Mesendoderm (in vitro differentiated cells): ENCODE results near the gene ZBTB43.

Experiments
- DNase-seq: peaks from one replicate; pipeline ENCODE4 v3.0.0; 2013
- H2AK5ac ChIP-seq: 2 replicates; pipeline ENCODE4 v1.6.1; 2013; ENCODE audit warnings: low read length, inconsistent platforms
- H2BK120ac ChIP-seq: 2 replicates; pipeline ENCODE4 v1.6.1; 2013; ENCODE audit warnings: low read depth, mild to moderate bottlenecking, low read length, moderate library complexity, mixed read lengths
- H2BK15ac ChIP-seq: replicated peaks from 2 replicates; pipeline ENCODE4 v1.6.1; 2013; ENCODE audit warnings: low read depth, mild to moderate bottlenecking, moderate library complexity
- H2BK5ac ChIP-seq: 2 replicates; pipeline ENCODE4 v1.6.1; 2013; ENCODE audit warnings: low read length, inconsistent platforms
- H3K18ac ChIP-seq: 2 replicates; pipeline ENCODE4 v1.6.1; 2013; ENCODE audit warnings: mild to moderate bottlenecking, low read length, mixed read lengths
- H3K23ac ChIP-seq: one replicate; pipeline ENCODE4 v1.6.1; 2013; ENCODE audit warnings: low read length
- H3K27ac ChIP-seq: 2 replicates; pipeline ENCODE4 v1.5.1; 2013; ENCODE audit warnings: low read depth, mild to moderate bottlenecking, inconsistent platforms, low read length, moderate library complexity
- H3K27me3 ChIP-seq: 2 replicates; pipeline ENCODE4 v1.6.1; 2013; ENCODE audit warnings: low read length, control low read depth, mild to moderate bottlenecking, inconsistent platforms; ENCODE audit not compliant: insufficient read depth, poor library complexity
- H3K36me3 ChIP-seq: 2 replicates; pipeline ENCODE4 v1.6.1; 2013; ENCODE audit warnings: low read length, inconsistent platforms; ENCODE audit not compliant: control insufficient read depth, insufficient read depth
- H3K4ac ChIP-seq: one replicate; pipeline ENCODE4 v1.6.1; 2013; ENCODE audit warnings: low read depth, mild to moderate bottlenecking, low read length, moderate library complexity
- H3K4me1 ChIP-seq: 2 replicates; pipeline ENCODE4 v1.6.1; 2013; ENCODE audit warnings: low read depth, low read length, inconsistent platforms; ENCODE audit not compliant: control insufficient read depth
- H3K4me2 ChIP-seq: 2 replicates; pipeline ENCODE4 v1.6.1; 2013; ENCODE audit warnings: low read length
- H3K4me3 ChIP-seq: 2 replicates; pipeline ENCODE4 v1.5.1; 2013; ENCODE audit warnings: mild to moderate bottlenecking, low read length
- H3K56ac ChIP-seq: one replicate; pipeline ENCODE4 v1.6.1; 2013; ENCODE audit warnings: low read length
- H3K79me1 ChIP-seq: 2 replicates; pipeline ENCODE4 v1.6.1; 2013; ENCODE audit warnings: low read length, inconsistent platforms
- H3K79me2 ChIP-seq: 2 replicates; pipeline ENCODE4 v1.6.1; 2013; ENCODE audit warnings: mild to moderate bottlenecking, low read length; ENCODE audit not compliant: control insufficient read depth, insufficient read depth
- H3K9ac ChIP-seq: 2 replicates; pipeline ENCODE4 v1.6.1; 2013; ENCODE audit warnings: low read length, inconsistent platforms
- H4K5ac ChIP-seq: one replicate; pipeline ENCODE4 v1.6.1; 2013; ENCODE audit warnings: low read length
- H4K8ac ChIP-seq: one replicate; pipeline ENCODE4 v1.6.1; 2013; ENCODE audit warnings: low read depth, mild to moderate bottlenecking, control low read depth, low read length, moderate library complexity
- WGBS: extraction: QIAGEN DNeasy Blood & Tissue Kit; methylation state at CpG from one replicate; pipeline ENCODE4 v1.1.7; 2013; ENCODE audit warnings: low lambda C conversion rate, missing lambda C conversion rate; ENCODE audit not compliant: insufficient coverage; ENCODE audit errors: extremely low coverage; 5-methylcytosine and 5-hydroxymethylcytosine counted together

ZBTB43 gene

GRCh38 chr9:126761274-126761673, 43.6 kb upstream of the ZBTB43 start:
- no peak overlapping the region for H2BK15ac ChIP-seq
- no peak overlapping the region for H2BK120ac ChIP-seq
- no peak overlapping the region for H4K5ac ChIP-seq
- no peak overlapping the region for H3K4me2 ChIP-seq
- no CpG with 5 or more reads among the region's 8 CpGs for WGBS
- no peak overlapping the region for H3K4ac ChIP-seq
- H3K9ac ChIP-seq: no peak overlapping the region
- no peaks in the 10 kb centered on the region for H3K27me3 ChIP-seq
- no peaks in the 10 kb centered on the region for H3K79me2 ChIP-seq
- no peak overlapping the region for H2BK5ac ChIP-seq
- no peak for DNase-seq
- no peaks in the 10 kb centered on the region for H3K36me3 ChIP-seq
- H3K56ac ChIP-seq: no peak overlapping the region
- no peak overlapping the region for H3K18ac ChIP-seq
- no peak overlapping the region for H4K8ac ChIP-seq
- H3K4me3 ChIP-seq: no peak overlapping the region
- no peak overlapping the region for H3K23ac ChIP-seq
- H3K27ac ChIP-seq: no peak overlapping the region
- H2AK5ac ChIP-seq: no peak overlapping the region
- no peaks in the 10 kb centered on the region for H3K79me1 ChIP-seq
- H3K4me1 ChIP-seq: no peaks in the 10 kb centered on the region

GRCh38 chr9:126763130-126763764, 41.6 kb upstream of the ZBTB43 start:
- Histone ChIP-seq H2BK15ac (no peak overlapping the region), H4K5ac (no peak overlapping the region), H3K79me2 (no peaks in the 10 kb centered on the region), H3K27me3 (no peaks in the 10 kb centered on the region), H3K79me1 (no peaks in the 10 kb centered on the region), H3K4me1 (no peaks in the 10 kb centered on the region), H3K18ac (no peak overlapping the region), H4K8ac (no peak overlapping the region), H3K27ac (no peak overlapping the region), H3K9ac (no peak overlapping the region), H3K36me3 (no peaks in the 10 kb centered on the region), H3K23ac (no peak overlapping the region), H3K4ac (no peak overlapping the region), H2BK5ac (no peak overlapping the region), H3K56ac (no peak overlapping the region), H2BK120ac (no peak overlapping the region), H3K4me2 (no peak overlapping the region), H3K4me3 (no peak overlapping the region), H2AK5ac (no peak overlapping the region)
- peak; percentile 70 for DNase-seq
- WGBS: no CpG with 5 or more reads among the region's 7 CpGs

- no peak overlapping the region for H3K4me2 ChIP-seq
- no peaks in the 10 kb centered on the region for H3K79me1 ChIP-seq
- H4K5ac ChIP-seq: no peak overlapping the region
- no peak overlapping the region for H2AK5ac ChIP-seq
- no peak overlapping the region for H2BK15ac ChIP-seq
- no peak overlapping the region for H2BK120ac ChIP-seq
- no peaks in the 10 kb centered on the region for H3K79me2 ChIP-seq
- H3K23ac ChIP-seq: no peak overlapping the region
- WGBS: no CpG with 5 or more reads among the region's 14 CpGs
- H3K56ac ChIP-seq: no peak overlapping the region
- H3K18ac ChIP-seq: no peak overlapping the region
- H3K4me3 ChIP-seq: no peak overlapping the region
- H3K27ac ChIP-seq: no peak overlapping the region
- H3K4ac ChIP-seq: no peak overlapping the region
- no peak overlapping the region for H4K8ac ChIP-seq
- no peaks in the 10 kb centered on the region for H3K36me3 ChIP-seq
- DNase-seq: peak; percentile 67
- no peak overlapping the region for H3K9ac ChIP-seq
- H2BK5ac ChIP-seq: no peak overlapping the region
- no peaks in the 10 kb centered on the region for H3K4me1 ChIP-seq
- H3K27me3 ChIP-seq: no peaks in the 10 kb centered on the region
These were observed 31.7 kb upstream of the ZBTB43 start for GRCh38 chr9:126773004-126773607.

GRCh38 chr9:126775926-126776325, 28.9 kb upstream of the ZBTB43 start:
- Histone ChIP-seq H3K56ac (no peak overlapping the region), H3K27ac (no peak overlapping the region), H4K5ac (no peak overlapping the region), H2BK5ac (no peak overlapping the region), H3K4me2 (no peak overlapping the region), H2BK120ac (no peak overlapping the region), H3K36me3 (no peaks in the 10 kb centered on the region), H2AK5ac (no peak overlapping the region), H4K8ac (no peak overlapping the region), H3K79me1 (no peaks in the 10 kb centered on the region), H3K23ac (no peak overlapping the region), H3K4me3 (no peak overlapping the region), H3K27me3 (no peaks in the 10 kb centered on the region), H3K4ac (no peak overlapping the region), H3K9ac (no peak overlapping the region), H2BK15ac (no peak overlapping the region), H3K79me2 (no peaks in the 10 kb centered on the region), H3K4me1 (no peaks in the 10 kb centered on the region), H3K18ac (no peak overlapping the region)
- no CpG with 5 or more reads among the region's 5 CpGs for WGBS
- DNase-seq: no peak

DNA sequence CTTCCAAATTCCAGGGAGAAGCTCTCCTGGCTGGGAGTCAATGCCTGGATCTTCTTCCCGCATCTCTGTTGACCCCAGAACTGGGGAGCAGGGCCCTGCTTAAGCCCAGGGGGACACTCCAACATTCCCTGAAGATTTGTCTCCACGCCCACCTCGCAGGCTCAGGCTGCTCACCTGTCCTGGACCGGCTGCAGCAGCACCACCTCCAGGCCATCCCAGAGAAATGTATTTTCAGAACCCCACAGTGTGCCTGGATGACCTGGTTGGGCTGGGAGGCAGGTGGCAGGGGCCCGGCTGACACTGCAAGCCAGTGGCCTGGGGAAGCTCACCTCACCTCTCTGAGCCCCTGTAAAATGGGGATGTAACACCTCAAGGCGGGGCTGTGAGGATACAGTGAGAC, 27.1 kb upstream of the ZBTB43 start:
- Histone ChIP-seq H3K23ac (no peak overlapping the region), H3K4me3 (no peak overlapping the region), H3K4me1 (no peaks in the 10 kb centered on the region), H3K79me1 (no peaks in the 10 kb centered on the region), H3K79me2 (no peaks in the 10 kb centered on the region), H4K5ac (no peak overlapping the region), H2BK15ac (no peak overlapping the region), H3K18ac (no peak overlapping the region), H2BK5ac (no peak overlapping the region), H3K56ac (no peak overlapping the region), H3K27me3 (no peaks in the 10 kb centered on the region), H4K8ac (no peak overlapping the region), H3K9ac (no peak overlapping the region), H3K4ac (no peak overlapping the region), H3K27ac (no peak overlapping the region), H3K4me2 (no peak overlapping the region), H3K36me3 (no peaks in the 10 kb centered on the region), H2BK120ac (no peak overlapping the region), H2AK5ac (no peak overlapping the region)
- WGBS: no CpG with 5 or more reads among the region's 6 CpGs
- DNase-seq: peak; percentile 64

- H2AK5ac ChIP-seq: no peak overlapping the region
- WGBS: no CpG with 5 or more reads among the region's 8 CpGs
- no peaks in the 10 kb centered on the region for H3K27me3 ChIP-seq
- no peaks in the 10 kb centered on the region for H3K4me1 ChIP-seq
- DNase-seq: no peak
- H3K4ac ChIP-seq: no peak overlapping the region
- no peak overlapping the region for H3K23ac ChIP-seq
- H3K27ac ChIP-seq: no peak overlapping the region
- H3K79me1 ChIP-seq: no peaks in the 10 kb centered on the region
- no peak overlapping the region for H2BK5ac ChIP-seq
- no peak overlapping the region for H3K56ac ChIP-seq
- H3K18ac ChIP-seq: no peak overlapping the region
- no peak overlapping the region for H4K5ac ChIP-seq
- H3K9ac ChIP-seq: no peak overlapping the region
- H2BK15ac ChIP-seq: no peak overlapping the region
- no peak overlapping the region for H4K8ac ChIP-seq
- H3K79me2 ChIP-seq: no peaks in the 10 kb centered on the region
- no peak overlapping the region for H2BK120ac ChIP-seq
- H3K4me2 ChIP-seq: no peak overlapping the region
- H3K4me3 ChIP-seq: no peak overlapping the region
- H3K36me3 ChIP-seq: no peaks in the 10 kb centered on the region
These were observed 26.7 kb upstream of the ZBTB43 start for GRCh38 chr9:126778141-126778540.
